HG03159 (cell line): ENCODE data around the gene TMEM238L.

Source experiments
- ATAC-seq: cut with Tn5 transposase; IDR thresholded peaks from one replicate; pipeline ENCODE4 v1.9.1; 2021; ENCODE audit warnings: mild to moderate bottlenecking, moderate library complexity; ENCODE audit not compliant: unreplicated experiment

Gene TMEM238L

DNA sequence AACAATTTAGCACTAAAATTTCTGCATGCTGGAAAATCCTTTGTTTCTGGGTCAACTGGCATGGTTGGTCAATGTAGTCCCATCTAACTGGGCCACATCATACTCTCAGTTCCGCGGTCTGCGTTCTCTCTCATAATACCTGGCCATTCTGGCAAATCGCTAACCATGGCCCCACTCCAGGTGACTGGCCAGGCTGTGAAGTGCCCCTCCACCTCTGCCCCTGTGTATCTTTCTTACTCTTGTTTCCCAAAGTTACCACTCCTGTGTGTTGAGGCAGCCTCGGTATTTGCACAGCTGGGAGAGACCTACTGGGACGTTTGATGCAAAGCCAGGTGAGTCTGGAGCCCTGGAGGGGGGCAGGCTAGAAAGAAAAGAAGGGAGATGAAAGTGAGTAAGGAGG lies 2.0 kb upstream of the TMEM238L start:
- no peak for ATAC-seq

DNA sequence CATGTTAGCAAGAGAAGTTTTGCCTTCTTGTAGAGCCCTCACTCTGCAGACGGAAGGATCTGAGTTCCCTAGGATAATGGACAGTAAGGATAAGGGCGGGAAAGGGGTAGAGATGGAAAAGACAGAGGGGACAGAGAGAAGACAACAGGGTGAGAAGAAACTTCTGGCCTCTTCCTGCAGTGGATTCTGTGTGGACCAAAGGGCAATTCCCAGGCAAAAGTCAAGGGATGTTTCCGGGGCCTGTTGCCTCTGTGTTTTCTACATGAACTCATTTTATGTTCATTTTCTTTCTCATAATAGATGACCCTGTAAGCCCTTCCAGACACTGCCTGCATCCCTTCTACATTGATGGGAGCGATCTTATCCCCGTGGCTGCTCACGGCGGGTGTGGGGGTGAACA lies 647 bp upstream of the TMEM238L start:
- ATAC-seq: no peak

GRCh38 chr17:10803350-10803749 lies 549 bp downstream of the TMEM238L start:
- ATAC-seq: no peak

- no peak for ATAC-seq
These were observed 1.2 kb downstream of the TMEM238L start for GRCh38 chr17:10802496-10803284.

- no peak for ATAC-seq
These were observed 4.5 kb downstream of the TMEM238L start for GRCh38 chr17:10799407-10799806.

GRCh38 chr17:10798910-10799309 lies 5.0 kb downstream of the TMEM238L start:
- ATAC-seq: no peak

DNA sequence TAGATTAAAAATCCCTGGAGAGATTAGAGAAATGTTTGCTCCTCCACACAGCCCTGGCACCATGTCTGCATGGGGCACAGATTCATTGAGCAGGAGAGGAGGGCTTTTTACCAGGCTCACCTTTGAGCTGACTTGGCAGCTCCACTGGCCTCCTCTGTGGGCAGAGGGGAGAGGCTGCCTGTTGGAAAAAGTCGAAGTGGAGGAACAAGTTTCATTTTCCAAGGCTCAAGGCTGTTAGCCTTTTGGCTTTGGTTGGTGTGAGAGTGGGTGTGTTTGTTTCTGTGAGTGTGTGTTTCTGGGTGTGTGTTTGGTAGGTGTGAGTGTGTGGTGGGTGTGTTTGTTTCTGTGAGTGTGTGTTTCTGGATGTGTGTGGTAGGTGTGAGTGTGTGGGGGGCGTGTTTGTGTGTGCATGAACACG lies 5.6 kb downstream of the TMEM238L start:
- no peak for ATAC-seq

- ATAC-seq: no peak
These were observed 6.2 kb downstream of the TMEM238L start for GRCh38 chr17:10797476-10798328.

GRCh38 chr17:10793816-10794215 lies 10.1 kb downstream of the TMEM238L start:
- ATAC-seq: no peak

GRCh38 chr17:10793256-10793655 lies 10.6 kb downstream of the TMEM238L start:
- no peak for ATAC-seq

DNA sequence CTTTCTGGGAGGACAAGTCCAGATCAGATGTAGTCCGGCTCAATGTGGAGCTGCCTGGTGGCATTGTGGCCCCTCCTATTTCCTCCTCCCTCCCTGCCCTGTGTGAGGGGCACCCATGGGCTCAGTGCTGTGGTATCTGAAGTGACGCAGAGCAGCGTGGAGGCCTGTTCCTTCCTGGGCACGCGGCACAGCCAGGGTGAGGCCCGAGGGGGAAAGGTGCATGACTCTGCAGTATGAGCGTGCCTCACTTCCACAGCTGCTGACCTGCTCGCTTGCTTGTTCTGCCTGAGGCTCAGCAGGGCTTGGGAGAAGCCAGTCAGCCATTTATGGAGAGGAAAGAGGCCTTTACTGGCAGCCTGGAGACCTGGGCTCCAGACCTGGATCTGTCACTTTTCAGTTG lies 11.7 kb downstream of the TMEM238L start:
- no peak for ATAC-seq

GRCh38 chr17:10790491-10791401 lies 13.2 kb downstream of the TMEM238L start:
- no peak for ATAC-seq

DNA sequence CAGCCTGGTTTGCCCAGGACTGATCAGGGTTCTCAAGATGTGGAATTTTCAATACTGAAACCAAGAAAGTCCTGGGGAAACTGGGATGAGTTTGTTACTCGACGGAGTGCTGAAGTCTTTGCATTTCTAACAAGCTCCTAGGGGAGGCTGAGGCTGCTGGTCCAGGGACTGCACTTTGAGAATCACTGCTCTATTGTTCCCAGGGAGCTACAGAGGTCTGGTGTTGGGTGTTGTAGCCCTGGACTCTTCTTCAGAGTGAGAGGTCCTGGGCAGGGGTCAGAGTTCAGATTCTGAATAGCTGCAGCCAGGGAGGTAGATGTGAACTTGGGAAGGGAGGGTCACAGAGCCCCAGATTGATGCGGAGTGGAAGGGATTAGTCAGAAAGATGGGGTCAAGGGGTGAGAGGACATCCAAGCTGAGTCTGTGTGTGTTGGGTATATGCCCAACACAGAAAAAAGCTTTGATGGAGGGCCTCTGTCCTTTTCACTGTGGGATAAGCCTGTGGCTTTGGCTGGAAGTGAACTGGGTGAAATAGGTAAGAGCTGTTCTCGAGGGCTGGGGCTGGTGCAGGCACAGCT lies 14.1 kb downstream of the TMEM238L start:
- ATAC-seq: no peak

DNA sequence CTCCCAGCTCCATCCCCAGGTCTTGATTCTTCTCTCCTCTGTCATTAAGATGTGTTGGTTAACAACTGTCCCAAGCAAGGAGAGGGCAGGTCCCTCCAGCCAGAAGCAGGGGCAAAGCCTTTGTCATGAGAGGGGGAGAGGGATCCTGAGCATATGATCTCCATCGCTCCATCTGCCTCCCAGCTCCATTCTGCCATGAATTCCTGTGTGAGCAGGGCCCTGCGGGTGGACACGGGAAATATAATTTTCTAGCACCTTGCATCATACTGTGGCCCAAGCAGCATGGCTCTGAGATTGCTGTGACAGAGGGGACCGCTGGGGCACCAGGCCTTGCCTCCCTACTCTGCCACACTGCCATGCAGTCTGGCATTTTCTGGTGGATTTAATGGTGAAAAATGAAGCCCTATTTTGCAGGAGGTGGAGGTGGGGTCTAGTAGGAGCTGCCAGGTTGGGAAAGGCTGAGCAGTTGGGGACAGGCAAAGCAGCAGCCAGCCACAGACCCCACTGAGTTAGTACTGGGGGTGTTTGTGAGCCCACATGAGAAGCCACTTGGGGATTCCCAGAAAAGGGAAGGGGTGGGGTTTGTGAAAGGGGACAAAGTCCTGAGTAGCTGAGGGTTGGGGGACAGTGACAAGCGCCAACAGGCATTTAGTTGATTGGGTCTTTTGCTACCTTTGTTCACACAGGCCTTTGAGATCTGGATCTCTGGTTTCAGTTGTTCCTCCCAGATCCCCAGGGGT lies 16.4 kb downstream of the TMEM238L start:
- ATAC-seq: no peak

- no peak for ATAC-seq
These were observed 18.6 kb downstream of the TMEM238L start for GRCh38 chr17:10785295-10785694.

DNA sequence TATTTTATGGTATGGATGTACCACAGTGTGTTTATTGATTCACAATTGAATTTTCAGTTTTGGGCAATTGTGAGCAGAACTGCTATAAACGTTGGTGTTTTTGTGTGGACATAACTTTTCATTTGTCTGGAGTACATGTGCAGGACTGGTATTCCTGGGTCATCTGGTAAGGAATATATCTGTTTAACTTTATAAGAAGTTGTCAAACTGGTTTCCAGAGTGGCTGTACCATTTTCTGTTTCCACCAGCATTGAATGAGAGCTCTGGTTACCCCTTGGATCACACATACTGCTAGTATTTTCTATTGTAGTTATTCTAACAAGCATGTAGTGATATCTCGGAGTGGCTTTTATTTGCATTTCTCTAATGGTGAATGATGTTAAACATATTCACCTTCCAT lies 24.3 kb downstream of the TMEM238L start:
- no peak for ATAC-seq

GRCh38 chr17:10777890-10778289 lies 26.0 kb downstream of the TMEM238L start:
- ATAC-seq: no peak

DNA sequence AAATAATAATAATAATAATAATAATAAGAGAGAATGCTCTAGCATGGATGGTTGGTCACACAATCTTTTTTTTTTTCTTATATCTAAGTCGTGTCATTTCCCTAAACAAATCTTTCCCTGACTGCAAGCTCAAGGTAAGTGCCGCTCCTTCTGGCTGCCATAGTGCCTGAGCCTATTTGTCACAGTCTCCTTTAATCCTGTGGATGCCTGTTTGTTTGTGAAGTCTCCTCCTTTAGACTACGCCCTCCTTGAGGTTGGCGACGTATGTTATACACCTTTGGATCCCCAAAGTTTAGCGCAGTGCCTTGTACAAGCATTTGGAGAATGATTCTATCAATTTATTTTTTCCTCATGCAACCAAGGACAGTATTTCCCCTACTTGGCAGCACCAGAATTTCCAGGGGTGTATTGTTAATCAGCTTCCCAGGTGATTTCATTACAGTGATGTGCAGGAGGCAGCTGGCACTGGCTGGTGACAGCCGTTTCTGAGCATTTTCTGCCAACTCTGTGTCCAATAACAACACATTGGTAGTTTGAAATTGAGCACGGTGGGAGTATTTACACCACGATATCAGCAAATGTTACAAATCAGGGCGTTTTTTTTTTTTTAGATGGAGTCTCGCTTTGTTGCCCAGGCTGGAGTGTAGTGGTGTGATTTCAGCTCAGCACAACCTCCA lies 26.6 kb downstream of the TMEM238L start:
- ATAC-seq: no peak

GRCh38 chr17:10776381-10776780 lies 27.5 kb downstream of the TMEM238L start:
- ATAC-seq: no peak
